Nephron progenitor cell (in vitro differentiated cells): ENCODE measurements around the gene EVA1C.
A peak's percentile ranks its signal among the peaks of the same experiment; 100 is the strongest.
"Not testable (repeated sequence)": the region's sequence is repeated elsewhere in the genome, so short reads cannot be mapped to it uniquely, and the experiment has no call there.

Experiments used
- DNase-seq: peaks from one replicate; pipeline ENCODE4 v3.0.0; 2021
- H3K27ac Mint-ChIP-seq: 2 replicates; pipeline ENCODE4 v1.8.0; 2021; ENCODE audit warnings: mild to moderate bottlenecking, moderate library complexity, mixed read lengths
- H3K27me3 Mint-ChIP-seq: 2 replicates; pipeline ENCODE4 v1.8.0; 2021; ENCODE audit warnings: mild to moderate bottlenecking, low read depth, mixed read lengths; ENCODE audit not compliant: poor library complexity
- H3K36me3 Mint-ChIP-seq: 2 replicates; pipeline ENCODE4 v1.8.0; 2021; ENCODE audit warnings: low read depth, mixed read lengths
- H3K4me1 Mint-ChIP-seq: 2 replicates; pipeline ENCODE4 v1.8.0; 2021; ENCODE audit warnings: mixed read lengths
- H3K4me3 Mint-ChIP-seq: 2 replicates; pipeline ENCODE4 v1.8.0; 2021; ENCODE audit warnings: mild to moderate bottlenecking, moderate library complexity, mixed read lengths
- H3K9me3 Mint-ChIP-seq: 2 replicates; pipeline ENCODE4 v1.8.0; 2021; ENCODE audit warnings: mild to moderate bottlenecking, moderate library complexity, mixed read lengths
- TF ChIP-seq, protein P1 (sequence below): fragments of 200-600 bp; sonication (generic); IDR thresholded peaks from 2 replicates; pipeline ENCODE4 v1.5.0; 2021; ENCODE audit warnings: antibody characterized with exemption

EVA1C gene

GRCh38 chr21:32455548-32455947 lies 43.0 kb downstream of the EVA1C start:
- Mint-ChIP-seq H3K9me3 (peaks cover 4% of the 10 kb centered on the region), H3K4me1 (peaks cover 26% of the 10 kb centered on the region), H3K27me3 (no peaks in the 10 kb centered on the region), H3K4me3 (no peak overlapping the region), H3K36me3 (no peaks in the 10 kb centered on the region), H3K27ac (no peak overlapping the region)
- no peak for DNase-seq
- TF ChIP-seq, protein P1, sequence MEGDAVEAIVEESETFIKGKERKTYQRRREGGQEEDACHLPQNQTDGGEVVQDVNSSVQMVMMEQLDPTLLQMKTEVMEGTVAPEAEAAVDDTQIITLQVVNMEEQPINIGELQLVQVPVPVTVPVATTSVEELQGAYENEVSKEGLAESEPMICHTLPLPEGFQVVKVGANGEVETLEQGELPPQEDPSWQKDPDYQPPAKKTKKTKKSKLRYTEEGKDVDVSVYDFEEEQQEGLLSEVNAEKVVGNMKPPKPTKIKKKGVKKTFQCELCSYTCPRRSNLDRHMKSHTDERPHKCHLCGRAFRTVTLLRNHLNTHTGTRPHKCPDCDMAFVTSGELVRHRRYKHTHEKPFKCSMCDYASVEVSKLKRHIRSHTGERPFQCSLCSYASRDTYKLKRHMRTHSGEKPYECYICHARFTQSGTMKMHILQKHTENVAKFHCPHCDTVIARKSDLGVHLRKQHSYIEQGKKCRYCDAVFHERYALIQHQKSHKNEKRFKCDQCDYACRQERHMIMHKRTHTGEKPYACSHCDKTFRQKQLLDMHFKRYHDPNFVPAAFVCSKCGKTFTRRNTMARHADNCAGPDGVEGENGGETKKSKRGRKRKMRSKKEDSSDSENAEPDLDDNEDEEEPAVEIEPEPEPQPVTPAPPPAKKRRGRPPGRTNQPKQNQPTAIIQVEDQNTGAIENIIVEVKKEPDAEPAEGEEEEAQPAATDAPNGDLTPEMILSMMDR: no peak

- Mint-ChIP-seq H3K36me3 (no peaks in the 10 kb centered on the region), H3K27ac (no peak overlapping the region), H3K9me3 (peaks cover 10% of the 10 kb centered on the region), H3K4me1 (peaks cover 26% of the 10 kb centered on the region), H3K27me3 (peaks cover 3% of the 10 kb centered on the region), H3K4me3 (no peak overlapping the region)
- TF ChIP-seq, protein P1: no peak
- DNase-seq: no peak
Measured at GRCh38 chr21:32456497-32456918, 44.0 kb downstream of the EVA1C start.

- no peak for DNase-seq
- Mint-ChIP-seq H3K27ac (no peak overlapping the region), H3K4me3 (no peak overlapping the region), H3K9me3 (peaks cover 14% of the 10 kb centered on the region), H3K27me3 (peaks cover 4% of the 10 kb centered on the region), H3K4me1 (peaks cover 26% of the 10 kb centered on the region), H3K36me3 (peaks cover 4% of the 10 kb centered on the region)
- TF ChIP-seq, protein P1: no peak
Measured at GRCh38 chr21:32457360-32457840, 44.9 kb downstream of the EVA1C start.

GRCh38 chr21:32457962-32458361 lies 45.5 kb downstream of the EVA1C start:
- no peak for DNase-seq
- Mint-ChIP-seq H3K4me3 (no peak overlapping the region), H3K36me3 (peaks cover 4% of the 10 kb centered on the region), H3K27ac (no peak overlapping the region), H3K4me1 (peaks cover 26% of the 10 kb centered on the region), H3K27me3 (peaks cover 4% of the 10 kb centered on the region), H3K9me3 (peaks cover 14% of the 10 kb centered on the region)
- TF ChIP-seq, protein P1: no peak

- H3K9me3 Mint-ChIP-seq: peaks cover 20% of the 10 kb centered on the region
- H3K27ac Mint-ChIP-seq: no peak overlapping the region
- H3K4me1 Mint-ChIP-seq: peaks cover 26% of the 10 kb centered on the region
- peaks cover 4% of the 10 kb centered on the region for H3K36me3 Mint-ChIP-seq
- DNase-seq: no peak
- TF ChIP-seq, protein P1: no peak
- no peak overlapping the region for H3K4me3 Mint-ChIP-seq
- H3K27me3 Mint-ChIP-seq: peaks cover 4% of the 10 kb centered on the region
Measured at GRCh38 chr21:32459972-32460371, 47.5 kb downstream of the EVA1C start.

DNA sequence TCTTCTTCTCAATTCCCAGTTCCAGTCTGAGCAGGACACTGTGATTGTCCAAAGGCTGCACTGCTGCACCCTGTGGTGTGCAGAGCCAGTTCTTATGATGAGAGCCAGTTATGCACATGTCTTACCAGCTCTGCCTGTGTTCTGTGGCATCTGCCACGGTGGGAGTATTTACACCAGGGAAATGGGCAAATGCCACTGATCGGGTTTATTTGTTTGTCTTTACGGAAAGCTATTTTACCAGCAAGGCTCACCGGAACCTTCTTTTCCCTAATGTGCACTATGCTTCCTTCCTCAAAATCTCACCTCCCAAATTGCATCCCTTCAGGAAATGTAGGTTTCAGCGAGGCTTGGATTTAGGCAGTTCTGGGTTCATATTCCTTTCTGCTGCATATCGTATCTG lies 49.0 kb downstream of the EVA1C start:
- peaks cover 4% of the 10 kb centered on the region for H3K27me3 Mint-ChIP-seq
- H3K4me1 Mint-ChIP-seq: peaks cover 25% of the 10 kb centered on the region
- H3K4me3 Mint-ChIP-seq: no peak overlapping the region
- peaks cover 4% of the 10 kb centered on the region for H3K36me3 Mint-ChIP-seq
- H3K27ac Mint-ChIP-seq: peak overlapping the region; percentile 81
- H3K9me3 Mint-ChIP-seq: peaks cover 20% of the 10 kb centered on the region
- TF ChIP-seq, protein P1: no peak
- DNase-seq: no peak

GRCh38 chr21:32462564-32462963 lies 50.1 kb downstream of the EVA1C start:
- H3K36me3 Mint-ChIP-seq, H3K4me3 Mint-ChIP-seq, H3K27me3 Mint-ChIP-seq, H3K27ac Mint-ChIP-seq, DNase-seq: not testable (repeated sequence)
- Mint-ChIP-seq H3K4me1 (peaks cover 14% of the 10 kb centered on the region), H3K9me3 (peaks cover 20% of the 10 kb centered on the region)
